Iris pigment epithelial cell (primary cell): ENCODE measurements around the gene SMARCD1.

ENCODE experiments used
- DNase-seq: peaks from one replicate; pipeline ENCODE4 v3.0.0-alpha.2; 2011; ENCODE audit warnings: low read depth

SMARCD1 gene

GRCh38 chr12:50057000-50057841 lies 27.9 kb upstream of the SMARCD1 start, which contains the start of gene ASIC1:
Gene ASIC1, plus strand, starts transcription at chr12:50057596. Its CDS starts 1,171 bp downstream, at chr12:50058767.
- DNase-seq, result peak; percentile 70

DNA sequence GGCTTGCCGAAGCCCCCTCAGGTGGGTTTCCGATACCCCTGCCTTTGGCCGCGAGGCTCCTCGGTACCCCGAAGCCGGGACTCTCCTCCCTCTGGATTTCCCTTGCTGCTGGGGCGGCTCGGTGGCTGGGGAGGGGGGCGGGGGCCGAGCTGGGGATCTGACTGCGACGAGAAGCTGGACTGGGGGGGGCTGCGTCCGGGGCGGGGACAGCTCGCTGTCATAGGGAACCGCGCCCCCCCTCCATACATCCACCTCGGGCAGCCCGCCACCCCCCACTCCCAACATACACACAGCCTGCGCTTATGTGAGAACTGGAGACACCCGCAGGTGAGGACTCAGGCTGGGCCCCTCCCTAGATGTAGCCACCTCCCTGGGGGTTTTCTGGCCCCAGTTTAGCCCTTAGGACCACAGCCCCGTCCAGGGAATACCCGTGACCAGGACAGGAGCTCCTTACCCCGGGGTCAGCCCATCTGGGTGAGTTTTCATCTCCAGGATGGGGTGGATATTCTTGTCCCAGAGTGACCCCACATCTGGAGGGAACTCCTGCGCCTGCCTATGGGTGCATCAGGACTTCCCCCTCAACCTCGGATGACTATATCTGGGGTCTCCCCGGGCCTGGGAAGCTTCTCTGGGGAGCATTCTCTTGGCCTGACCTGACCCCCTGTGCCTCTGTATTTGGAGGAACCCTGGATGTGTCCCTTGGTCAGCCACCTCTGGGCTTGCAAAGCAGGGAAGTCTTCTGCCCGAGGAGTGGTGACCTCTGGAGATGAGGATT lies 27.1 kb upstream of the SMARCD1 start:
- DNase-seq, result no peak

DNA sequence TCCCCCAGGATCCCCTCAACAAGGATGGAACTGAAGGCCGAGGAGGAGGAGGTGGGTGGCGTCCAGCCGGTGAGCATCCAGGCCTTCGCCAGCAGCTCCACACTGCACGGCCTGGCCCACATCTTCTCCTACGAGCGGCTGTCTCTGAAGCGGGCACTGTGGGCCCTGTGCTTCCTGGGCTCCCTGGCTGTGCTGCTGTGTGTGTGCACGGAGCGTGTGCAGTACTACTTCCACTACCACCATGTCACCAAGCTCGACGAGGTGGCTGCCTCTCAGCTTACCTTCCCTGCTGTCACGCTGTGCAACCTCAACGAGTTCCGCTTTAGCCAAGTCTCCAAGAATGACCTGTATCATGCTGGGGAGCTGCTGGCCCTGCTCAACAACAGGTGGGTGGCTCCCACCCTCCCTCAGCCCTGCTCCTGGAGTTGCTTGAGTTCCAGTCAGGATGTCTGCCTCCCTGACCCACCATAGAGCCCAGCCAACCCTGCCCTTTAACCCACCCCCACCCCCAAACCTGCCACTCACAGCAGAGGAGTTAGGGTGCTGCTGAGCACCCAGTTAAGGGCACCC lies 26.3 kb upstream of the SMARCD1 start:
- no peak for DNase-seq

GRCh38 chr12:50059440-50060119 lies 25.6 kb upstream of the SMARCD1 start:
- peak; percentile 37 for DNase-seq

DNA sequence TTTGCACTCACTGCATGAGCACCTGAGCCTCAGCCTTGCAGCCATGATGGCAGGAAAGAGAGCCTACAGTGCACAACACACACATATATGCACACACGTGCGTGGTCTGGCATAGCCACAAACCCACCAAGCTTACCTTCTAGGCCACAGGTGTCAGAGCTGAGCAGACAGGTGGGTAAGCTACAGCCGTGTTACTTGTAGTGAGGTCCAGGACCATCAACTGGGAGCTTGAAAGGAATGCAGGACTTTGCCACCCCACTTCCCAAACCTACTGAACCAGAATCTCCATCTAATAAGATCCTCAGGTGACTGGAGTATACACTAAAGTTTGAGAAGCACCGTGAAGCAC lies 25.0 kb upstream of the SMARCD1 start:
- DNase-seq, result no peak

- no peak for DNase-seq
Observed at GRCh38 chr12:50061171-50061570, 24.0 kb upstream of the SMARCD1 start.

- DNase-seq, result peak; percentile 25
Observed at GRCh38 chr12:50061946-50062686, 23.0 kb upstream of the SMARCD1 start.

DNA sequence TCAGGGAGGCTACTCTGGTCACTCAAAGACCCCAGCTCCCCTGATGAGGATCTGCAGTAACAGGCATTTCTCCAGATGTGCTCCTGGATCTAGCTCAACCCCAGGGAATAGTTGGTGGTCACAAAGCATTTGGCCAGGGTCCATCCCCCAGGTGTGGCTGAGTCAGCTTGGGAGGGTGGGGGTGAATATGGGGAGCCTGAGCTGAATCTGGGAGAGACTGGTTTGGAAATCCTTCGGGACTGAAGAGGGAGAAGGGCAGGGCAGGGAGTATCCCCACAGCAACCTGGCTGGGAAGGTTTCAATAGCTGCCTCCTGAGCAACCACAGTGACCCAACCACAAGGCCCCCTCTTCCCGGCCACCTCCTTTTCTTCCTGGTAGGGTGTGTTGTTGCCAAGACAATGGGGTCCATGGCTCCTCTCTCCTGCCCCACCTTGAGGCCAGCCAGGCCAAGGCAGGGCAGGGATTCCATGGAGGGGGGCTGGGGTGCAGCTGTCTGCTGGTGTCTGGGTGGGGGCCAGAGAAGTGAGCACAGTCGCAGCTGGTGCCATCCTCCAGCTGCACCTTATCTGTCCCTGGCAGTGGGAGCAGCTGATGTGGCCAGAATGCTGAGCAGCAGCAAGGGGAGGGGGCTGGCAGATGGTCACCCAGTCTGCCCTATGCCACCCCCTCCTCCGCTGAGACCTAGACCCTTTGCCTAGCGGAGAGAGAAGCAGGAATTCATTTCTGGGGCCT lies 22.2 kb upstream of the SMARCD1 start:
- no peak for DNase-seq

GRCh38 chr12:50065726-50066310 lies 19.3 kb upstream of the SMARCD1 start:
- peak; percentile 24 for DNase-seq

GRCh38 chr12:50066402-50066801 lies 18.7 kb upstream of the SMARCD1 start:
- peak; percentile 93 for DNase-seq

DNA sequence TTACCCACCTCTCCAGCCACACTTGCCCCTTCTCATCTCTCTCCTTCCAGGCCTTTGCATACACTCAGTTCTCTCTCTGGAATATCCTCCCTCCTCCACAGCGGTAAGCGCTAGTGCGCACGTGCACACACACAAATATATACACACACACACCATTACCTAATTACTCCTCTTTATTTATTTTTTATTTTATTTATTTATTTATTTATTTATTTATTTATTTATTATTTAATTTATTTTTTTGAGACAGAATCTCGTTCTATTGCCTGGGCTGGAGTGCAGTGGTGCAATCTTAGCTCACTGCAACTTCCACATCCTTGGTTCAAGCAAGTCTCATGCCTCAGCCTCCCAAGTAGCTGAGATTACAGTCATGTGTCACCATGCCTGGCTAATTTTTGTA lies 16.1 kb upstream of the SMARCD1 start:
- DNase-seq, result no peak

GRCh38 chr12:50069539-50069938 lies 15.6 kb upstream of the SMARCD1 start:
- no peak for DNase-seq

DNA sequence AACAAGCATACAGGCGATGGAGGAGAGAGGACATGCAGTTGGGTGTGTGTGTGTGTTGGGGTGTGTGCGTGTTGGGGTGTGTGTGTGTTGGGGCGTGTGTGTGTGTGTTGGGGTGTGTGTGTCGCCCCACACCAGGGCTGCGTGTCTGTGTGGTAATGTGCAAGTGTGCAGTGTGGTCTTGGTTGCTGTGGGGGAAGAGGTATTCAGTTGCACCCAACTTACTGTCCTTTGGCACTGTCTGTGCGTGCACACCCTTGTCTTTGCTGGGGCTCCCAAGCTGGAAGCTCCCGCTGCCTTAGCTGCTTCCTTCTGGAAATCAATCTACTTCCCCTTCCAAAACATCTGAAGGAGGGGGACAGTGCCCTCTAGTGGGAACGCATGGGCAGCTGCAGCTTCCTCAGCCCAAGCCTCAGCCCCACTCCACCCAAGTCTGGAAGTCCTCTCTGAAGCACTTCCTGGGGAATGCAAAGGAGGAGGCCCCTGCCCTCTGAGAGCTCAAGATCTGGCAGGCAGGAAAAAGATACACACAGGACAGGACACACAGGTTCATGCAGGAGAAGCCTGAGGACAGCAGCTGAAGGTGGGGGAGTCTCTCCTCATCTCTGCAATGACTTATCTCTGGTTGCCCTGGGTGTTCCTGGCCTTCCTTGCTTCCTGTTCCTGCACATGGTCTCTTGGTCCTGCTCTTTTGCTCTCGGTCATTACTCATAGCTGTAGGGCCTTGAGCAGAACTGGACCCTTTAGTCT lies 14.7 kb upstream of the SMARCD1 start:
- peak; percentile 77 for DNase-seq

DNA sequence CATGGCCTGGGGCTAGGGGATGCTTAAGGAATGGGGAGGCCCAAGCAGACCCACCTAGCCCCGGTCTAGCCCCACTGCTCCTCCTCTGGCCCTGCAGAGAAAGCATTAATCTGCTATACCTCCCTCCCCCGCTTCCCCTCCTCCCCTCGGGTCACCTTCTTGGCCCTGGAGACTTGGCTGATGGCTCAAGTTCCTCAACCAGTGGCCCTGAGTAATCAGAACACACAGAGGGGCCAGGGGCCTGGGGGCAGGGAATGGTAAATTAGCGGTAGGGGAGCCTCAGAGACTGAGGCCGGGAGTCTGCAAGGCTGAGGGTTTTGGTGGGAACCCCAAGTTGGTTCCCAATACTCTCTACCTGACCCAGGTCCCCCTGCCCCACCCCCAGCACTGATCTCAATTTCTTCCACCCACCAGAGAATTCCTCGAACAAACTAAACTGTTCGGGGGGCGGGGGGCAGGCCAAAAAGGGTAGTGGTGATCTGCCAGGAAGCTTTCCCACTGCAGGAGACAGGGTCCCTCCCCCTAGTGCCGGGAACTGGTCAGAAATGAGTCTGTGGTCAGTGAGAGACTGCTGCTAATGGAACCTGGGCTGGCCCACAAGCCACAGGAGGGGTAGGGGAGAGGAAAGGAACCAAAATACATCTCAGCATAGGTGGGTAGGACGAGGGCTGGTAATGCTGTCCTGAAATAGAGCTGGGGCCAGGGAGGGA lies 12.8 kb upstream of the SMARCD1 start:
- DNase-seq, result no peak

- DNase-seq, result no peak
Observed at GRCh38 chr12:50073206-50073605, 11.9 kb upstream of the SMARCD1 start.

- DNase-seq, result no peak
Observed at GRCh38 chr12:50073712-50074111, 11.4 kb upstream of the SMARCD1 start.

- peak; percentile 78 for DNase-seq
Observed at GRCh38 chr12:50074936-50075807, 10.0 kb upstream of the SMARCD1 start.

- no peak for DNase-seq
Observed at GRCh38 chr12:50075808-50076170, 9.4 kb upstream of the SMARCD1 start.
